Right lobe of liver (tissue), 4 donors: ENCODE measurements around the gene EMC6.

Experiments used
- POLR2A ChIP-seq: fragments of 450-650 bp; IDR thresholded peaks from one replicate; pipeline ENCODE4 v1.6.1; 2017; ENCODE audit warnings: antibody characterized with exemption, mild to moderate bottlenecking
- TF ChIP-seq, protein P1 (sequence below), 4 donors: fragments of 200-600 bp in 3 of 4; fragments of 450-650 bp in 1 of 4; IDR thresholded peaks; one replicate each; pipeline versions ENCODE4 v1.5.1 to v1.8.0; 2016 to 2022; ENCODE audit warnings: antibody characterized with exemption in 4 of 4, mild to moderate bottlenecking in 2 of 4
- donor health status: DM: no; HTN: no; CAD: no.
- donor health status: DM: no; HTN: no; CAD: no.
- donor health status: DM: no; HTN: yes; CAD: no.

- TF ChIP-seq, protein P1, sequence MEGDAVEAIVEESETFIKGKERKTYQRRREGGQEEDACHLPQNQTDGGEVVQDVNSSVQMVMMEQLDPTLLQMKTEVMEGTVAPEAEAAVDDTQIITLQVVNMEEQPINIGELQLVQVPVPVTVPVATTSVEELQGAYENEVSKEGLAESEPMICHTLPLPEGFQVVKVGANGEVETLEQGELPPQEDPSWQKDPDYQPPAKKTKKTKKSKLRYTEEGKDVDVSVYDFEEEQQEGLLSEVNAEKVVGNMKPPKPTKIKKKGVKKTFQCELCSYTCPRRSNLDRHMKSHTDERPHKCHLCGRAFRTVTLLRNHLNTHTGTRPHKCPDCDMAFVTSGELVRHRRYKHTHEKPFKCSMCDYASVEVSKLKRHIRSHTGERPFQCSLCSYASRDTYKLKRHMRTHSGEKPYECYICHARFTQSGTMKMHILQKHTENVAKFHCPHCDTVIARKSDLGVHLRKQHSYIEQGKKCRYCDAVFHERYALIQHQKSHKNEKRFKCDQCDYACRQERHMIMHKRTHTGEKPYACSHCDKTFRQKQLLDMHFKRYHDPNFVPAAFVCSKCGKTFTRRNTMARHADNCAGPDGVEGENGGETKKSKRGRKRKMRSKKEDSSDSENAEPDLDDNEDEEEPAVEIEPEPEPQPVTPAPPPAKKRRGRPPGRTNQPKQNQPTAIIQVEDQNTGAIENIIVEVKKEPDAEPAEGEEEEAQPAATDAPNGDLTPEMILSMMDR (IDR thresholded peaks at IDR 0.05), result no peak
- TF ChIP-seq POLR2A, result no peak
Measured at GRCh38 chr17:3689262-3690093, 20.9 kb downstream of the EMC6 start.
